Prostate gland (tissue), 2 donors: Measurements from ENCODE around the gene TBX5. TPM values are rescaled to one million over a fixed set of nuclear protein-coding genes. Genes with fewer than 3 reads are reported as not detected.

Experiments
- DNase-seq: peaks from one replicate; pipeline ENCODE4 v3.0.0-alpha.2; 2019; ENCODE audit warnings: low spot score
- H3K27ac ChIP-seq, 2 donors: fragments of 200-600 bp; sonication (generic); 2 replicates each; pipeline ENCODE4 v1.5.1; 2017 to 2019
- H3K27me3 ChIP-seq: fragments of 200-600 bp; sonication (generic); replicated peaks from 2 replicates; pipeline ENCODE4 v1.5.1; 2019; ENCODE audit not compliant: insufficient read depth
- H3K36me3 ChIP-seq, 2 donors: fragments of 200-600 bp; sonication (generic); 1 replicate in 1 of 2; 2 replicates in 1 of 2; pipeline versions ENCODE4 v1.5.1 to v1.8.1; 2017 to 2019
- H3K4me1 ChIP-seq: fragments of 200-600 bp; sonication (generic); replicated peaks from 2 replicates; pipeline ENCODE4 v1.5.1; 2019
- H3K4me3 ChIP-seq, 2 donors: fragments of 200-600 bp; sonication (generic); 2 replicates each; pipeline ENCODE4 v1.5.1; 2017 to 2019
- H3K9me3 ChIP-seq: fragments of 200-600 bp; sonication (generic); 2 replicates; pipeline ENCODE4 v1.5.1; 2017
- POLR2A ChIP-seq: fragments of 450-650 bp; IDR thresholded peaks from one replicate; pipeline ENCODE4 v1.6.1; 2016; ENCODE audit warnings: antibody characterized with exemption, mild to moderate bottlenecking
- POLR2AphosphoS5 ChIP-seq: sonication (generic); formaldehyde crosslinking; IDR thresholded peaks from one replicate; pipeline ENCODE4 v1.6.1; 2017; ENCODE audit warnings: antibody characterized with exemption
- WGBS: methylation state at CpG from one replicate; pipeline ENCODE4 v1.1.5; 2018; 5-methylcytosine and 5-hydroxymethylcytosine counted together
- intact Hi-C: fragments of 100-400 bp; cut with DNase I; formaldehyde crosslinking; loops from one replicate; pipeline ENCODE4 v1.14.2; 2022
- total RNA-seq, 2 donors: library from RNA; depleted of rRNA; stranded (reverse); fragments of >200 nt; gene quantifications; one replicate each; pipeline ENCODE4 v1.1.0, GENCODE V29; 2016
- TF ChIP-seq, protein P1 (sequence below), 4 experiments: fragments of 200-600 bp in 2 of 4; fragments of 450-650 bp in 2 of 4; sonication (generic) in 2 of 4; IDR thresholded peaks; 1 replicate in 3 of 4; 2 replicates in 1 of 4; pipeline ENCODE4 v1.5.1; 2016 to 2019; ENCODE audit warnings: antibody characterized with exemption in 4 of 4, mild to moderate bottlenecking in 2 of 4, moderate library complexity in 2 of 4

The TBX5 gene
- total RNA-seq, 2 donors from 2014 or later: 0.34 to 4.9 TPM

GRCh38 chr12:114396153-114396868 is 9.6 kb downstream of the TBX5 start:
- WGBS: 24% methylated on average over 48 of the region's 50 CpGs
- no peak for DNase-seq
- no peaks in the 10 kb centered on the region for H3K36me3 ChIP-seq
- intact Hi-C loops: no loop called here
- H3K4me3 ChIP-seq: peak overlapping the region in 1 of 2 donors; percentile 4
- TF ChIP-seq, protein P1, sequence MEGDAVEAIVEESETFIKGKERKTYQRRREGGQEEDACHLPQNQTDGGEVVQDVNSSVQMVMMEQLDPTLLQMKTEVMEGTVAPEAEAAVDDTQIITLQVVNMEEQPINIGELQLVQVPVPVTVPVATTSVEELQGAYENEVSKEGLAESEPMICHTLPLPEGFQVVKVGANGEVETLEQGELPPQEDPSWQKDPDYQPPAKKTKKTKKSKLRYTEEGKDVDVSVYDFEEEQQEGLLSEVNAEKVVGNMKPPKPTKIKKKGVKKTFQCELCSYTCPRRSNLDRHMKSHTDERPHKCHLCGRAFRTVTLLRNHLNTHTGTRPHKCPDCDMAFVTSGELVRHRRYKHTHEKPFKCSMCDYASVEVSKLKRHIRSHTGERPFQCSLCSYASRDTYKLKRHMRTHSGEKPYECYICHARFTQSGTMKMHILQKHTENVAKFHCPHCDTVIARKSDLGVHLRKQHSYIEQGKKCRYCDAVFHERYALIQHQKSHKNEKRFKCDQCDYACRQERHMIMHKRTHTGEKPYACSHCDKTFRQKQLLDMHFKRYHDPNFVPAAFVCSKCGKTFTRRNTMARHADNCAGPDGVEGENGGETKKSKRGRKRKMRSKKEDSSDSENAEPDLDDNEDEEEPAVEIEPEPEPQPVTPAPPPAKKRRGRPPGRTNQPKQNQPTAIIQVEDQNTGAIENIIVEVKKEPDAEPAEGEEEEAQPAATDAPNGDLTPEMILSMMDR (IDR thresholded peaks at IDR 0.05): no peak
- TF ChIP-seq POLR2A: no peak
- TF ChIP-seq POLR2AphosphoS5: no peak
- H3K9me3 ChIP-seq: no peaks in the 10 kb centered on the region
- no peak overlapping the region for H3K27ac ChIP-seq
- no peaks in the 10 kb centered on the region for H3K4me1 ChIP-seq
- peaks cover 44% of the 10 kb centered on the region for H3K27me3 ChIP-seq

GRCh38 chr12:114395755-114396152 is 10.2 kb downstream of the TBX5 start:
- peak overlapping the region in 1 of 2 donors; percentile 4 for H3K4me3 ChIP-seq
- no peaks in the 10 kb centered on the region for H3K9me3 ChIP-seq
- H3K4me1 ChIP-seq: no peaks in the 10 kb centered on the region
- no peaks in the 10 kb centered on the region for H3K36me3 ChIP-seq
- peaks cover 39% of the 10 kb centered on the region for H3K27me3 ChIP-seq
- H3K27ac ChIP-seq: no peak overlapping the region
- WGBS: 26% methylated on average over 15 of the region's 17 CpGs
- TF ChIP-seq, protein P1 (IDR thresholded peaks at IDR 0.05): no peak
- TF ChIP-seq POLR2A: no peak
- TF ChIP-seq POLR2AphosphoS5: no peak
- no peak for DNase-seq
- intact Hi-C loops: no loop called here

- 31% methylated on average over 6 of the region's 6 CpGs for WGBS
- Histone ChIP-seq H3K4me1 (no peaks in the 10 kb centered on the region), H3K9me3 (no peaks in the 10 kb centered on the region), H3K36me3 (no peaks in the 10 kb centered on the region), H3K27ac (no peak overlapping the region), H3K4me3 (no peak overlapping the region), H3K27me3 (peaks cover 35% of the 10 kb centered on the region)
- TF ChIP-seq, protein P1 (IDR thresholded peaks at IDR 0.05): no peak
- no peak for TF ChIP-seq POLR2A
- no peak for TF ChIP-seq POLR2AphosphoS5
- intact Hi-C loops: no loop called here
- DNase-seq: no peak
Observed at GRCh38 chr12:114395233-114395632, 10.7 kb downstream of the TBX5 start.

DNA sequence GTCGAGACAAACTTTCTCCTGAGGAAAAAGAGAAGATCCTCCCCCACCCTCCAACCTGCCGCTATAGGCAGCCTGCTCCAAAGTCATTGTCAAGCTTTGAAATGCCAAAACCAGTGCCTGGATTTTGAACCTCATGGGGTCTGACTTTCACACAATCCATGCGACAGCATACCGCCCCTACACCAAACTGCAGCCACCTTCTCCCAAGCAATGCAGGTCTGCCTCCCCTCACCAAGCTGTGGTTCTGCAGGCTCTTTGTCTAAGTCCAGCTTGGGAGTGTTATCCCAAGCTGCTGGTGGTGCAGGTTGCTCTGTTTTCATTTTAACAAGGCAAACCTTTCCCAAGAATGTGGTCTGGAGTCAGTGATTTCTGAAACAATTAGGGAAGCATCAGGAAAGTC is 12.4 kb downstream of the TBX5 start:
- Histone ChIP-seq H3K27ac (no peak overlapping the region), H3K4me3 (no peak overlapping the region), H3K4me1 (no peaks in the 10 kb centered on the region), H3K9me3 (no peaks in the 10 kb centered on the region), H3K27me3 (peaks cover 26% of the 10 kb centered on the region), H3K36me3 (no peaks in the 10 kb centered on the region)
- 40% methylated on average over 4 of the region's 4 CpGs for WGBS
- intact Hi-C loops: no loop called here
- TF ChIP-seq POLR2A (no peak), POLR2AphosphoS5 (no peak)
- TF ChIP-seq, protein P1 (IDR thresholded peaks at IDR 0.05): no peak
- DNase-seq: no peak

GRCh38 chr12:114392909-114393308 is 13.0 kb downstream of the TBX5 start:
- Histone ChIP-seq H3K9me3 (no peaks in the 10 kb centered on the region), H3K36me3 (no peaks in the 10 kb centered on the region), H3K4me1 (no peaks in the 10 kb centered on the region), H3K4me3 (no peak overlapping the region), H3K27ac (no peak overlapping the region), H3K27me3 (peaks cover 20% of the 10 kb centered on the region)
- no peak for DNase-seq
- intact Hi-C loops: no loop called here
- TF ChIP-seq, protein P1 (IDR thresholded peaks at IDR 0.05): no peak
- no peak for TF ChIP-seq POLR2A
- no peak for TF ChIP-seq POLR2AphosphoS5
- 47% methylated on average over 5 of the region's 5 CpGs for whole genome bisulfite sequencing
